Activated T-cell treated with anti-CD3 and anti-CD28 coated beads, Interleukin-2, amount 50 U/mL, for 4 hours (primary cell): ENCODE data around the gene DRAP1. TPM values are rescaled to one million over a fixed set of nuclear protein-coding genes. Genes with fewer than 3 reads are reported as not detected.
A peak's percentile ranks its signal among the peaks of the same experiment; 100 is the strongest.
"Not testable (repeated sequence)": the region's sequence is repeated elsewhere in the genome, so short reads cannot be mapped to it uniquely, and the experiment has no call there.

Experiments
- ATAC-seq, 2 donors: fragments of 200-7000 bp; cut with Tn5 transposase; one replicate each; pipeline ENCODE4 v1.10.0; 2021
- DNase-seq: peaks from one replicate; pipeline ENCODE4 v3.0.0-alpha.2; 2020
- H3K27me3 Mint-ChIP-seq: one replicate; pipeline ENCODE4 v1.8.0; 2021; ENCODE audit warnings: low read depth, mixed read lengths
- H3K36me3 Mint-ChIP-seq: one replicate; pipeline ENCODE4 v1.8.0; 2022; ENCODE audit warnings: mixed read lengths; ENCODE audit not compliant: insufficient read depth
- H3K4me1 Mint-ChIP-seq: one replicate; pipeline ENCODE4 v1.8.0; 2021; ENCODE audit warnings: low read depth, mixed read lengths
- H3K4me3 Mint-ChIP-seq: one replicate; pipeline ENCODE4 v1.8.0; 2021; ENCODE audit warnings: mild to moderate bottlenecking, moderate library complexity, mixed read lengths
- H3K9me3 Mint-ChIP-seq: one replicate; pipeline ENCODE4 v1.8.0; 2021; ENCODE audit warnings: mixed read lengths
- total RNA-seq, 3 donors: library from RNA; stranded (reverse); gene quantifications; one replicate each; pipeline ENCODE4 v1.2.1, GENCODE V29; 2021

DRAP1 gene
- total RNA-seq, 3 donors from 2014 or later: 96.1 to 118 (median 106) TPM

DNA sequence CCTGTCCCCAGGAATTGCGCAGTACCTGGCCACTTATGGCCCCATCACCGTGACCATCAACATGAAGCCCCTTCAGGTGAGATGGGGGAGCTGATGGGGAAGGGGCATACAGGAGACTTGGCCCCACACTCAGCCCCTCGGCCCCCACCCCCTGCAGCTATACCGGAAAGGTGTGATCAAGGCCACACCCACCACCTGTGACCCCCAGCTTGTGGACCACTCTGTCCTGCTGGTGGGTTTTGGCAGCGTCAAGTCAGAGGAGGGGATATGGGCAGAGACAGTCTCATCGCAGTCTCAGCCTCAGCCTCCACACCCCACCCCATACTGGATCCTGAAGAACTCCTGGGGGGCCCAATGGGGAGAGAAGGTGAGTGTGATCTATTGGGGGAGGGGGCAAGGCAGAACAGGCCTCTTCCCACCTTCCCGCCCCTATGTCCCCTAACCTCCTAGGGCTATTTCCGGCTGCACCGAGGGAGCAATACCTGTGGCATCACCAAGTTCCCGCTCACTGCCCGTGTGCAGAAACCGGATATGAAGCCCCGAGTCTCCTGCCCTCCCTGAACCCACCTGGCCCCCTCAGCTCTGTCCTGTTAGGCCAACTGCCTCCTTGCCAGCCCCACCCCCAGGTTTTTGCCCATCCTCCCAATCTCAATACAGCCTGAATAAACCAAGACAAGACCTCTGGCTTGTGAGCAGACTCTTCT, 36.0 kb upstream of the DRAP1 start:
- Mint-ChIP-seq H3K4me1 (peaks cover 48% of the 10 kb centered on the region), H3K9me3 (no peaks in the 10 kb centered on the region), H3K4me3 (no peak overlapping the region), H3K27me3 (no peaks in the 10 kb centered on the region), H3K36me3 (peaks cover 15% of the 10 kb centered on the region)
- no peak for DNase-seq
- no peak for ATAC-seq

DNA sequence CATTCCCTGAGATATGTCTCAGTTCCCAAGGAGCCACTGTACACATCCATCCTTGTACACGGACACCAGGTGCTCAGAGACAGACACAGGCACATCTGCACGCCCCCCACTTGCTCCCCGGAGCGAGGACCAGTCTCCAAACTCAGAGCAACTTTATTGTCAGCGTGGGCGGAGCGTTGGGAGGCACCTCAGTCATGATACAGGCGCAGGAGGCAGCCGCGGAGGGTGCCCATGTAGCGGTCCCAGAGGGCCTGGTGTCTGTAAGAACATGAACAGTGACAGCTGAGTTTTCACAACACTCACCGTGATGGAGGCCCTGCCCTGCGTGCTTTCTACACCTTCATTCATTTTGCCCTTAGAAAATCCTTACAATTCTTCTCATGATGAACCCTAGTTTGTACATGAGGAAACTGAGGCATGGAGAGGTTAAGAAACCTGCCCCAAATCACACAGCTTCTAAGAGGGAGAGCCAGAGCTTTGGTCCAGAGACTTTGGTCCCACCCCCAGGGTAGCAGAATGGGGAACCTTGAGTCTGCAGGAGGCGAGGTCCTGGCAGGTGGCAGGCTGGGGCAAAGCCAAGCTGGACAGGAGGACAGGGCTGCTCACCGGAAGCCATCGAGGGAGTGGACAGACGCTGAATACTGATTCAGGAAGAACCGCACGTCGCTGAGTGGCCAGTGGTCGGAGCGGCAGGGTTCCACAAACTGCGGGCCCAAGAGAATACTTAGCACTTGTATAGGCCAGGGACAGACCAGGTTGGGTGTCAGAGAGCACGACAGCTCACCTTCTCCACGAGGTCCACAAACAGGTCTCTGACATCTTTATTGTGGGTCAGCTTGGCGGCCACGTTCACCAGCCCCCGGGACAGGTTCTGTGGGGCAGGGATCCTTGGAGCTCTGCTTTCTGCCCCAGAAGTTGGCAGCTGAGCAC, 35.2 kb upstream of the DRAP1 start:
- no peak overlapping the region for H3K4me3 Mint-ChIP-seq
- H3K36me3 Mint-ChIP-seq: peaks cover 15% of the 10 kb centered on the region
- H3K4me1 Mint-ChIP-seq: peaks cover 49% of the 10 kb centered on the region
- DNase-seq (no peak), ATAC-seq (no peak)
- H3K9me3 Mint-ChIP-seq: no peaks in the 10 kb centered on the region
- H3K27me3 Mint-ChIP-seq: no peaks in the 10 kb centered on the region

DNA sequence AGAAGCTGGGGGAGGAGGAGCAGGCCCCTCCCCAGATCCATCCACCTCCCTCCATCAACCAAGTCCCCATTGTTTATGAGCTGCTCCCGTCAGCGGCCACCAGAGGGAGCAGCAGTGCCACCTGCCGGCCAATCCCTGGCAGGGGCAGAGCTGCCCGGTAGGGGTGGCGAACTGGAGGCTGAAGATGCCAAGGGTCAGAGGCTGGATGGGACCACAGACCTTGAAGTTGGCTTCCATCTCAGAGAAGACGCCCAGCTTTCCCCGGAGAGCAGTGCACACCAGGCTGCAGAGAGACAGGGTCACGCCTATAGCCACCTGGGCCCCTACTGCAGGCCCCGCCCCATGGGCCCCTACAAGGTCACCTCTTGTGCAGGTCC, 34.5 kb upstream of the DRAP1 start:
- Mint-ChIP-seq H3K27me3 (no peaks in the 10 kb centered on the region), H3K9me3 (no peaks in the 10 kb centered on the region), H3K4me1 (peaks cover 49% of the 10 kb centered on the region), H3K4me3 (no peak overlapping the region), H3K36me3 (peaks cover 15% of the 10 kb centered on the region)
- ATAC-seq: peak; percentile 43 to 59
- DNase-seq: peak; percentile 77

DNA sequence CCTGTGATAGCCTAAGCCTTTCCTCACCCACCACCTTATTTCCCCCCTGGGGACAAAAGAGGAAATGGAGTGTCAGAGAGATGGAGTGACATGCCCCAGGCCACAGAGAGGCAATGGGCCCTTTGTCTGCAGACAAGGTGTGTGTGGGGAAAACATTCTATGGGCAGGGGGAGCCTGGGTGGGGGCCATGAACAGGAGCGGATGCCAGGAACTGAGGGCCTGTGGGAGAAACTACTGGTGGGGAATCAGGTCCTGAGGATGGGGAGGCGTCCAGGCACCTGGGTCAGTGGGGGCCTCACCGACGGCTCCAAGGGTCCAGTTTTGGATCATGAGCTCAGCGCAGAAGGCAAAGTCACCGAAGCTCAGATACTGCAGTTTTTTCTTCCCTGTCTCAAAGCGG, 34.0 kb upstream of the DRAP1 start:
- no peak for ATAC-seq
- peaks cover 15% of the 10 kb centered on the region for H3K36me3 Mint-ChIP-seq
- peaks cover 49% of the 10 kb centered on the region for H3K4me1 Mint-ChIP-seq
- no peaks in the 10 kb centered on the region for H3K9me3 Mint-ChIP-seq
- no peak overlapping the region for H3K4me3 Mint-ChIP-seq
- DNase-seq: no peak
- no peaks in the 10 kb centered on the region for H3K27me3 Mint-ChIP-seq

DNA sequence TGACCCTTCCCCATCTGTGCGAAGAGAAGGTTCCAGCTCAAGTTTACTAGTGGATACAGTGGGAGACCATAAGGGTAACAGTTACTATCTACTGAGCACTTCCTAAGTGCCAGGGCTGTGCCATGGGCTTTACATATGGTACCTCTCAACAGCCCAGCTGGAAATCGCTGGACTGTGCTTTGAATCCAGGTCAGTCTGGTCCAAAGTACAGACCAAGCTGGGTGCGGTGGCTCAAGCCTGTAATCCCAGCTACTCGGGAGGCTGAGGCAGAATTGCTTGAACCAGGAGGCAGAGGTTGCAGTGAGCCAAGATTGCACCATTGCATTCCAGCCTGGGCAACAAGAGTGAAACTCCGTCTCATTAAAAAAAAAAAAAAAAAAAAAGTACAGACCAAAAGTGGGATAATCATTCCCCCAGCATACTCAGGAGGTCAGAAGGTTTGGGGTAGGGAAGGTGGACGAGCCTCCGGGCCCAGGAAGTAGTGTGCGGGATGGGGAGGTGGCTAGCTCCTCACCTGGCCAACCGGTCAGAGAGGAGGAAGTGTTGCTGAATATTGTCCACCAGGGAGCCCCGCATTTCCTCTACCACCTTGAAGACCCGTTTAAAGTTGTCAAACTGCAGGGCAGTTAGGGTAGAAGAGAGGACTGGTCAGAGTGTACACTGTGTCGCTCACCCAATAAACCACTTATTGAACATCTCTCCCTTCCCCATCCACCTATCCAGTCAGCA, 33.3 kb upstream of the DRAP1 start:
- Mint-ChIP-seq H3K4me3 (no peak overlapping the region), H3K36me3 (peaks cover 15% of the 10 kb centered on the region), H3K27me3 (no peaks in the 10 kb centered on the region), H3K9me3 (no peaks in the 10 kb centered on the region), H3K4me1 (peaks cover 44% of the 10 kb centered on the region)
- no peak for ATAC-seq
- no peak for DNase-seq

DNA sequence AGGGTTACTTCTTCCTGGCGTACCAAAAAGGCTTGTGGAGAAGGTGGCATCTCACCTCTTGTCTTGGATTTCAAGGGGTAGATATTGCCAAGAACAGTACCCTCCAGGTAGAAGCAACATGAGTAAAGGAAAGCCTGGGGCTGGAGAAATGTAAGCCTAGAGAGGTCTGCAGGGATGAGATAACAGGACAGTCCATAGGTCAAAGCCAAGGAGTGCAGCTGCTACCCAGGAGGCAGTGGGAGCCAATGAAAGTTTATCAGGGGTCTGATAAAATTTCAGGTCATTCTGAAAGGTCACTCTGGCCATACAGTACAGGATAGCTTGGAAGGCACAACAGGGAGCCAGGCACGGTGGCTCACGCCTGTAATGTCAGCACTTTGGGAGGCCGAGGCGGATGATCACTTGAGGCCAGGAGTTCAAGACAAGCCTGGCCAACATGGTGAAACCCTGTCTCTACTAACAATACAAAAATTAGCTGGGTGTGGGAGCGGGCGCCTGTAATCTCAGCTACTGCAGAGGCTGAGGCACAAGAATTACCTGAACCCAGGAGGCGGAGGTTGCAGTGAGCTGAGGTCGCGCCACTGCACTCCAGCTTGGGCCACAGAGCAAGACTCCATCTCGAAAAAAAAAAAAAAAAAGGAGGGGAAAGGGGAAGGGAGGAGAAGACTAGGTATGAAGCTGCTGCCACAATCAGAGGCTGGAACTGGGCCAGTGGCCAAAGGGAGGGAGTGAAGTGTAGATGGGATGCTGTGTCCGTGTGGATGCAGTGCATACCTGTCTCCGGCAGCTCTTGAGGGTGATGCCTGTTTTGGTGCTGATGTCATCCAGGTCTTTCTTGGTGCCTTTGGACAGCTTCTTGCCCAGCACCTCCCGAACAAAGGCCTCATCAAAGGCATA, 32.2 kb upstream of the DRAP1 start:
- Mint-ChIP-seq H3K36me3 (peaks cover 15% of the 10 kb centered on the region), H3K9me3 (no peaks in the 10 kb centered on the region), H3K27me3 (no peaks in the 10 kb centered on the region), H3K4me3 (peak overlapping the region; percentile 96), H3K4me1 (peaks cover 38% of the 10 kb centered on the region)
- DNase-seq (no peak), ATAC-seq (no peak)

DNA sequence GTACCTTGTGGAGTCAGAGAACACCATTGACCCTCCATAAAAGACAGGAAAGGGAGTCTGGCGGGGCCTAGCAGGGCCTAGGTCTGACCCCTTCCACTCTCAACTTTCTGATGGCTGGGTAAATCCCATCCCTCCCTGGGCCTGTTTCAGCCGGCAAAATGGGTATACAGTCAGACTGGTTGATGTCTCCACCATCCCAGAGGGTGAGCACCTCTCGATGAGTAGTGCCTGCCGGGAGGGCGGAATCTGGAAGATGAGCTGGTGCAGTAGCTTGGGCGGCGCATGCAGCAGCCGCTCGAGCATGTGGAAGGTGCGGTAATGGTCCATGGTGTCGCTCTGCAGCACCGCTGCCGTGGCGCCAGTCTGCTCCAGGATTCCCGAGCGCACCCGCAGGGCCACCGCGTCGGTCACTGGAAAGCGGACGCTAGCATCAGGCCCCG, 31.5 kb upstream of the DRAP1 start:
- DNase-seq (no peak), ATAC-seq (no peak)
- Mint-ChIP-seq H3K9me3 (no peaks in the 10 kb centered on the region), H3K27me3 (no peaks in the 10 kb centered on the region), H3K4me1 (peaks cover 45% of the 10 kb centered on the region), H3K36me3 (peaks cover 20% of the 10 kb centered on the region), H3K4me3 (peak overlapping the region; percentile 96)

DNA sequence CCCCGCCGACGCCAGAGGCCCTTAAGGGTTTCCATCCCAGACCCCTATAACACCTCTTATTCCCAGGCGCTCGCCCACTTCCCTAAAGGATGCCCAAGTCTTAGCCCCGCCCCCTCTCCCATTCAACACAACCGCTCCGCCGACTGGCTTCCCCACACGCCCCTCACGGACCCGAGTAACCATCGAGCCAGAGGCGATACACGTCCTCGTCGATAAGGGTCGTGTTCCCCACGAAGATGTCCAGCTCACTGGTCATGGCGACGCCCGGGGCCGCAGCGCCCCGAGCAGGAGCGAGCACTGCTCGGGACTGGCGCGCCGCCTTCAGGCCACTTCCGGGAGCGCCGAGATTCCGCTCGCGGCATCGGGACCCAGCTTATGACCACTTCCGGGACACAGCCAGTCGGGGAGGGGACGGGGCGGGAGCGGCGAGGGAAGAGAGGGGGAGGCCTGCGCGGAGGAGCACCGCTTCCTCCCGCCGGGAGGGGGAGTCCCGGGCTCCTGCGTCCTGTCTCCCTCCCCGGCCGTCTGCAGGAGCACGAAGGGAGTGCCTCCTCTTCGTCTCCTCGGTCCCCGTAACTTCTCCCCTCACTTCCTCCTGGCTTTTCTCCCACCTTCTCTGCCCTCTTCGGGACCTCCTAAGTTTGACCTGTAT, 30.9 kb upstream of the DRAP1 start, which contains the start of gene FIBP:
Gene FIBP, minus strand, starts transcription at position 309 of the 652 bp plus-strand sequence. Its CDS starts 53 bp downstream, at position 256.
- ATAC-seq (peak; percentile 64 to 69), DNase-seq (peak; percentile 91)
- peaks cover 50% of the 10 kb centered on the region for H3K4me1 Mint-ChIP-seq
- H3K36me3 Mint-ChIP-seq: peaks cover 24% of the 10 kb centered on the region
- H3K27me3 Mint-ChIP-seq: no peaks in the 10 kb centered on the region
- H3K4me3 Mint-ChIP-seq: peak within 1 kb of the TSS; percentile 96
- H3K9me3 Mint-ChIP-seq: no peaks in the 10 kb centered on the region

DNA sequence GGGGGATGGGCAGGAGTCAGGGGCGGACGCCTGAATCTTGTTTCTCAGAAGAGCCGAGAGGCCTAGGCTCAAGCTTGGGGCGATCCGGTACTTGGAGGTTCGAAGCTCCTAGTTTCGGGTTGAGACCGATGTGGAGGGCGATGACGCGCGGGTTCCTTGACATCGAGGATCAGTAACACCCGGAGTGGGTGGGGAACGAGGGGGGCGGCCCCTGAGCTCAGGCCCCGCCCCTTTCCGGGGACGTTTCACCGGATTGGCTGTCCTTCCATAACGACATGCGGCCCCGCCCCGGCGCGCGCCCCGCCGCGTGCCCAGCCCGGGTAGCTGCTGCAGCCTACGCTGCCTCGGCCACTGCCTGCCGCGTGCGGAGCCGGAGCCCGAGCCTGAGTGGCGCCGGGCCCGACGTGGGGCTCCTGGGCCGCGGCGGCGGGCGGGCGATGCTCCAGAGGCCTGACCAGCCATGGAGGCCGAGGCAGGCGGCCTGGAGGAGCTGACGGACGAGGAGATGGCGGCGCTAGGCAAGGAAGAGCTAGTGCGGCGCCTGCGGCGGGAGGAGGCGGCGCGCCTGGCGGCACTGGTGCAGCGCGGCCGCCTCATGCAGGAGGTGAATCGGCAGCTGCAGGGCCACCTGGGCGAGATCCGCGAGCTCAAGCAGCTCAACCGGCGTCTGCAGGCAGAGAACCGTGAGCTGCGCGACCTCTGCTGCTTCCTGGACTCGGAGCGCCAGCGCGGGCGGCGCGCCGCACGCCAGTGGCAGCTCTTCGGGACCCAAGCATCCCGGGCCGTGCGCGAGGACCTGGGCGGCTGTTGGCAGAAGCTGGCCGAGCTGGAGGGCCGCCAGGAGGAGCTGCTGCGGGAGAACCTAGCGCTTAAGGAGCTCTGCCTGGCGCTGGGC, 28.7 kb upstream of the DRAP1 start, which contains the start of gene CCDC85B:
Gene CCDC85B, plus strand, starts transcription at position 350 of the 895 bp plus-strand sequence. Its CDS starts 111 bp downstream, at position 461.
- ATAC-seq: peak; percentile 69 to 70
- peaks cover 63% of the 10 kb centered on the region for H3K4me1 Mint-ChIP-seq
- H3K9me3 Mint-ChIP-seq: no peaks in the 10 kb centered on the region

DNA sequence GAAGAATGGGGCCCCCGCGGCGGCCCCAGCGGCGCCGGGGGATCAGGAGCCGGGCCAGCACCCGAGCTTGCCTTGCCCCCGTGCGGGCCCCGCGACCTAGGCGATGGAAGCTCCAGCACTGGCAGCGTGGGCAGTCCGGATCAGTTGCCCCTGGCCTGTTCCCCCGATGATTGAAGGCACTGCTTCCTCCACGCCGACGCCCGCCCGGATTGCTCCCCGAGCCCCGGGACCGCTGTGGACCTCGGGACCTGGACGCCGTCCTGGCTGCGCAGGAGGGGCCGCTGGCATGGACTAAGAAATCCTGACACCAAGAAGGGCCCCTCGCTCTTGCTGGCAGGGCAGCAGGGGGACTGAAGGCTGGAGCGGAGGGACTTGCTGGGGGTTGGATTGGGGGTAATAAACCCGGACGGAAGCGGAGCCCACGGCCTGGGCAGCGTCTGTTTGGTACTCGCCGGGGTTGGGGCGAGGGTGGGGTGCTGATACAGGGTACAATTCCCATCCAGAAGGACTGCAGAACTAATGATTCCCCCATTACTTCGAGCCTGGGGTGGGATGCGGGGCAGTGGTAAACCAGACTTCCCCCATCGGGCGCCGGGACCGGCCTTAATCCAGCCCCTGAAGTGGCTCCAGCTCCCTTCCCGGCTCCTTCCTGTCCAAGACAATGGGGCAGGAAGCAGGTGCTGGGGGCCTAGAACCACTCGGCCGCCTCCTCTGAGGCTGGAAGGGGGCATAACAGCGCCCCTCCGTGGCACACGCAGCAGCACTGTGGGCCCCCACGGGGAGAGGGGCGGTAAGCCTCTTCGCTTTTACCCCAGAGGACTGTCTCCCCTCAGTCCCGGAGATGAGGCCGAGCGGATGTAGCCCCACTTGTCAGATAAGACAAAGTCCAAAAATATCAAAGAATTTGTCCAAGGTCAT, 27.7 kb upstream of the DRAP1 start:
- no peaks in the 10 kb centered on the region for H3K9me3 Mint-ChIP-seq
- H3K36me3 Mint-ChIP-seq: peaks cover 32% of the 10 kb centered on the region
- H3K27me3 Mint-ChIP-seq: no peaks in the 10 kb centered on the region
- H3K4me1 Mint-ChIP-seq: peaks cover 69% of the 10 kb centered on the region
- H3K4me3 Mint-ChIP-seq: peak overlapping the region; percentile 82
- DNase-seq (no peak), ATAC-seq (peak in 1 of 2 donors; percentile 1)

More for the DNA sequence above, 28.7 kb upstream of the DRAP1 start, which contains the start of gene CCDC85B:
- DNase-seq: peak; percentile 99
- peaks cover 24% of the 10 kb centered on the region for H3K36me3 Mint-ChIP-seq
- no peaks in the 10 kb centered on the region for H3K27me3 Mint-ChIP-seq
- H3K4me3 Mint-ChIP-seq: peak within 1 kb of the TSS; percentile 96

DNA sequence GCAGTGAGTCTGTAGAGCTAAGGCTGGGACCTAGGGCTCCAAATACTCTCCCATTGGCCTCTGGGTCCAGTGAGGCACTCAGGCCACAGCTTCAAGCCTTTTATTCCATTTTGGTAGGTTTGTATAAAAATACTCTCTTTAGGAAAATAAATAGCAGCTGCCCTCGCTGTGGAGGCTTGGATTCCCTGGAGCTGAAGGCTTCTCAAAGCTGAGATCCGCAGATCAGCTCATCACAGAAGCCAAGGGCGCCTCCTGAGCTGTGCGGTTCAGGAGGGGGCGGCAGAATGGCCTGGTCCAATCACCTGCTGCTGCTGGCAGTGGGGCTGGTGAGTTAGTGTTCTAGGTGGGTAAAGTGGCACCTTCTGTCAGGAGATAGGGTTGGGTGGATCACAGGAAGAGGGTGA, 27.1 kb upstream of the DRAP1 start:
- ATAC-seq, H3K9me3 Mint-ChIP-seq, DNase-seq, H3K27me3 Mint-ChIP-seq: not testable (repeated sequence)
- Mint-ChIP-seq H3K4me1 (peaks cover 66% of the 10 kb centered on the region), H3K4me3 (peak overlapping the region; percentile 82), H3K36me3 (peaks cover 32% of the 10 kb centered on the region)
